DMS 273 (cell line): ENCODE measurements around the gene GINS1.

Experiments used
- DNase-seq: peaks from one replicate; lab custom pipeline; 2025; ENCODE audit not compliant: unreplicated experiment; lab: John Stamatoyannopoulos, UW

Gene GINS1

DNA sequence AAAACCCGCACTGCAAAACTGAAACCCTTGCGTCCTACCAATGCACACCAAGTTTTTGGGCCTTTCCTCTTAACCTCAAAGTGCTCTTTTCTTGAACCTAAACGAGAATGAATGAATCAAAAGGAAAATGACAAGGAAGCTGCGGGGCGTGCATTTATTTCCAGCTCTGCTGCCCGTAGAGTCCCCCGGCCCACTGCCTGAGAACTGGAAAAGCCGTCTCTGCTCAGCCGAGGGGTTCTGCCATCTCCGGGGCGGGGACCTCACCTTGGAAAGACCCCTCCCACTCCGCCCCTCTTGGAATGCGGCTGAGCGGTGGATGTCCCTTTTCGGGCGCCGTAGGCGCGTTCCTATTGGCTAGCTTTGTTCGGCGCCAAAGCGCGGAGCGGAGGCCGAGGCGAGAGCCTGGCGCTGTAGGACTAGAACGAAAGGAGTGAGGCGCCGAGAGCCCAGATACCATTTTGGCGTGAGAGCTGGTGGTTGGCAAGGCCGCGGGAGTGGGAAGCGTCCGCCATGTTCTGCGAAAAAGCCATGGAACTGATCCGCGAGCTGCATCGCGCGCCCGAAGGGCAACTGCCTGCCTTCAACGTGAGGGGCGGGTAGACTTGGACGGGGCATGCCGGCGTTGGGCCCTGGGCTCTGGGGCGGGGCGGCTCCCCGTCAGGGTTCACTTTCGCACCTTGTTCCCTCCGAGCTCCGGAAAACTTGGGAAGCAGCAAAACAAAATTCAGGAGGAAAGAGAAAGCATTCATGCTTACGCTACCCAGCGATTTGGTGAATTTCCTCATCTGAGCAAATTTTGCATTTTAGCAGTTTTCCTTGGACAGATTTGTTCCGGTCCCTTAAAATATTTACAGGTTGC lies at the start of gene GINS1:
Gene GINS1, plus strand, starts transcription at position 363 of the 859 bp plus-strand sequence. Its CDS starts 148 bp downstream, at position 511.
- DNase-seq = peak; percentile 98

DNA sequence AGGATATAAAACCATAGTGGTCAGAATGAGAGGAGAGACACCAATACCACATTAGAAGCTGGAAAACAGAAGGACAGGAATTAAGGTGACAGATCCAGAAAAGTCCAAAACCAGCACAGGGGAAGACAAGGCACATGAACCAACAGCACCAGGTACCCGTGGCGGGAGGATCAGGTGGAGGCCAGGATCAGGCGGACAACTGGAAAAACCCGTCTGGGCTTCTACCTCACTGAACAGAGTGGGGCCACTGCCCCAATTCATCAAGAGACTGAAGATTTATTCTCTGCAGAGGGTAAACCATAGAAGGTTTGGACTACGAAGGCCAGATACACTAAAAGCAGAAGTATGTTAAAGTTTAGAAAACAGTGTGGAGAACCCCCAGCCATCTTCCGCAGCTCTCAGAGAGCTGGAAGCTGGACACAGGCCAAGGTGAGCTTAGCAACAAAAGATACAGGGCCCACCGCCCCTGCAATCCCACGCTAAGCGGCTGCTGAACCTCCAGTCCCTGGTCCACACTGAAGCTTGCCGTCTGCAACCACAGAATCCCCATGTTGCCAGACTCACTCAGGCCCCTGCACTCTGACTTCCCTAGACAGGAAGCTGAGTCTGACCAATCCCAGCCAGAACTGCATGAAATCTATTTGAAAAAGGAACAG lies 46.7 kb upstream of the GINS1 start:
- DNase-seq = no peak

DNA sequence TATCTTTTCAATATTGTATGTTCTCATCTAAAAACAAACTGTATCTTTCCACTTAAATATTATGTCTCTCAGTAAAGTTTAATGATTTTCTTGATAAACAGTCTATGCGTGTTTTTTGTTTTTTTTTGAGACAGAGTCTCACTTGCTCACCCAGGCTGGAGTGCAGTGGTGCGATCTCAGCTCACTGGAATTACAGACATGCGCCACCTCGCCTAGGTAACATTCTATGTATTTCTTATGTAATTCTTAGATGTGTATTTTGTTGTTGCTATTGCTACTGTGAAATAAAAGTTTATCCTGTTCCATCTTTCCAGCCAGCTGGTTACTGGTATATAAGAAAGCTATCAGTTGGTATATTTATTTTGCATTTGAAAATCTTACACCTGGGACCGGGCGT lies 46.2 kb upstream of the GINS1 start:
- DNase-seq = no peak

DNA sequence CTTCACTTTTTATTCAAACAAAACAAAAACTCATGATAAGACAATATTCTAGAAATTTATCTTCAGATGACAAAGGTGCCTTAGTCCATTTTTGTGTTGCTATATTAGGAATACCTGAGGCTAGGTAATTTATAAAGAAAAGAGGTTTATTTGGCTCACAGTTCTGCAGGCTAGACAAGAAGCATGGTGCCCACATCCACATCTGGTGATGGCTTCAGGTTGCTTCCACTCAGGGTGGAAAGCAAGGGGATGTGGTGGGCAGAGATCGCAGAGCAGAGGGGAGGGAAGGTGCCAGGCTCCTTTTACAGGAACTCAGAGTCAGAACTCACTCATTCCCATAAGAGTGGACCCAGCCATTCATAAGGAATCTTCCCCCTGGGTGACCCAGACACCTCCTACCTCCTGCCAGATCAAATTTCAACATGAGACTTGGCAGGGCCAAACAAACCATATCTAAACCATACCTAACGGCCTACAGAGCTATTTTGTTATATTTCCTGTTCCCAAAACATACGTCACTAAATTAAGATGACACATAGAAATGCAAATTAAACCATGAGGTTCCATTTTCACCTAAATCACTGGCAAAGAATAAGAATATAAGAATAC lies 43.2 kb upstream of the GINS1 start:
- DNase-seq = no peak

DNA sequence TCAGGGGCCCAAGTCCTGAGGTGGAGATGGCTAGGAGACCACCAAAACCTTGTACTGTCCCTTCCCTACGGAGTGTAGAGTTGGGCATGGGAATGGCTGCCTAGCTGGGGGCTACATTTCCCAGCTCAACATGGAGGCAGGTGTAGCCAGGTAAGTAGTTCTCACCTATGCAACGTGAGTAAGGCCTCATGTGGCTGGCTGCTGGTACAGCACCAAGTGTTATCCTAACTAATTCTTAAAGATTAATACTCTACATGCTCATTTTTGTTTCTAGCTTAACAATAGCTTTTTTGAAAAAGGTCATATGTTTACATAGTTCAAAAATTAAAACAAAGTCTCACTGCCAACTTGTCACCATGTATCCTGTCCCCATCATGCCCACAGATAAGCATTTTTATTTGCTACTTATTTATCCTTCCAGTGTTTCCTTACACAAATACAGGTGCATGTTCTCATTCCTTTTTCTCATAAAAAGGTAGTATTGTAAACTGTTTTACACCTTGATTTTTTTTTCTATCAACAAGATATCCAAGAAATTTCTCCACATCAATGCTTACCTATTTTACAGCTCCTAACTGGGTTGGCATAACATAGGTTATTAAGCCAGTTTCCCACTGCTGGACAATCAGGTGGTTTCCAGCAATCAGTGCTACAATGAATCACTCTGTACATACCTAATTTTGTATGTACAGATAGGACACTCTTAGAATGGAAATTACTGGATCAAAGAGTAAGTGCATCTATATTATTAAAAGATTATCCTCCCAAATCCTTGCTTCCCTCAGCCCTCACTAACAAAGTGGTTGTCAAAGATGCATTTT lies 42.4 kb upstream of the GINS1 start:
- DNase-seq = no peak

DNA sequence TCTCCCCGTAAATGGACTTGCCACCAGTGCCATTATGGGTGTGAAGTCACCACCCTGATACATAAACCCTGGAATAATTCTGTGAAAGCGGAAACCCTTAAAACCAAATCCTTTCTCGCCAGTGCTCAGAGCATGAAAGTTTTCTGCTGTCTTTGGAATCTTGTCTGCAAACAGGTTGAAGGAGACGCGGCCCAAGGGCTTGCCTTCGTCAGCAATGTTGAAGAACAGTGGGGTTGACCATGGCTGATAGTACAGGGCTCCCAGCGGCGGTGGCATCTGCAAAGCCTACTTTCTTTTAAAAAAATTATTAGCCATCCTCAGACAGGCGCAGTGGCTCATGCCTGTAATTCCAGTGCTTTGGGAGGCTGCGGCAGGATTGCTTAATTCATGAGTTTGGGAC lies 38.9 kb upstream of the GINS1 start:
- no peak for DNase-seq

DNA sequence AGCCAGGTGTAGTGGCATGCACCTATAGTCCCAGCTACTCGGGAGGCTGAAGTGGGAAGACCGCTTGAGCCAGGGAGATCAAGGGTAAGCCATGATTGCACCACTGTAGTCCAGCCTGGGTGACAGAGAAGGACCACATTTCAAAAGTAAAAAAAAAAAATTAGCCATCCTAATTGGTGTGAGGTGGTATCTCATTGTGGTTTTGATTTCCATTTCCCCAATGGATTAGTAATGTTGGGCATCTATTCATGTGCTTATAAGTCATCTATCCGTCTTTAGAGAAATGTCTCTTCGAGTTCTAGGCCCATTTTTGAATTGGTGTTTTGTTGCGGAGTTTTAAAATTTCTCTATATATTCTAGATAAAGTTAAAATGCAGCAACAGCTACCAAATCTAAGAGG lies 38.5 kb upstream of the GINS1 start:
- DNase-seq = no peak

DNA sequence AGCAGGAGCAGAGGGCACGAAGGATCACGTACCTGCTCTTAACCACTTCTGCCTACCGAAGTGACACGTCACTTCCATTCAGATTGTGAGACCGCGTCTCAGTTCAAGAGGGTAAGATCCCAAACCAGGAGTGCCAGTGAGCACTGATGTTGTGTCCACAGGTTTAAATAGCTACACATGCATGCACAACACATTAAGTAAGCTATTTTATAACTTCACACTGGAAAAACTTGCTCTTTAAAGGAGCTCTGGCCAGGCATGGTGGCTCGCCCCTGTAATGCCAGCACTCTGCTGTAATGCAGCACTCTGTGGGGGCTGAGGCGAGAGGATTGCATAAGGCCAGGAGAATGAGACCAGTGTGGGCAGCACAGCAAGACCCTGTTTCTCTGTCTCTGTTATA lies 37.9 kb upstream of the GINS1 start:
- no peak for DNase-seq

DNA sequence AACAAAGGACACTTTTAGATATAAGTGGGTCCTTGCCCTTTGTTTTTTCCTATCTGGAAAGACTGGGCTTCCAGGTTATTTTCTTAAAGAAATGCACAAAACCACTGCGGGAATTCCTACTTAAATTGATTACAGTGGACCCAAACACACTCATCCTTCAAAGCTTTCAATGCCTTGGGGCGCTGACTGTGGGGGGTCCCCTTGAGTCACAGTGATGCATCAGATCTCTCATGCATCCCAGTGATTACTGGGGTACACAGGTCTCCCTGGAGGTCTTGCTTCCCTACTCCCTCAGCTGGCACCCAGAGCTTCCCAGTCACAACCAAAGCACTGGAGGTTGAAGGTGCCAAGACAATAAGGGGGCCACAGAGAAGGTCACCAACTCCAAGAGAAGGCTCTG lies 37.5 kb upstream of the GINS1 start:
- no peak for DNase-seq

DNA sequence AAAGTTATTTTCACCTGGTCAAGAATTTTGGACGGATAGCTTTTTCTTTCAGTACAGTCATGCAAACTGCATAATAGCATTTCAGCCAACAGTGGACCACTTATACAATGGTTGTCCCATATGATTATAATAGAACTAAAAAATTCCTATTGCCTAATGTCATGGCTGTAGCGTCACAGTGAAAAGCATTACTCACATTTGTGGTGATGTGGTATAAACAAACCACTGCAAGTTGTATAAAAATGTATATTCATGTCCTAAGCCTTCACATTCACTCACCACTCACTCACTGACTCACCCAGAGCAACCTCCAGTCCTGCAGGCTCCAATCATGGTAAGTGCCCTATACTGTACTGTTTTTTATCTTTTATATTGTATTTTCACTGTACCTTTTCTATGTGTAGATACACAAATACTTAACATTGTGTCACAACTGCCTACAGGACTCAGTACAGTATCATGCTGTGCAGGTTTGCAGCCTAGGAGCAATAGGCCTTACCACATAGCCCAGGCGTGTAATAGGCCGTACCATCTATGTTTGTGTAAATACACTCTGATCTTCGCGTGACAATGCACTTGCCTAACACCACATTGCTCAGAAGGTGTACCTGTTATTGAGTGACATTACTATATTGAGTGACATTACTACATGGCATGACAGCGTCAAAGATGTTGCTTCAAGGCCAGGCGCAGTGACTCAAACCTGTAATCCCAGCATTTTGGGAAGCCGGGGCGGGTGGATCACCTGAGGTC lies 34.7 kb upstream of the GINS1 start:
- no peak for DNase-seq

DNA sequence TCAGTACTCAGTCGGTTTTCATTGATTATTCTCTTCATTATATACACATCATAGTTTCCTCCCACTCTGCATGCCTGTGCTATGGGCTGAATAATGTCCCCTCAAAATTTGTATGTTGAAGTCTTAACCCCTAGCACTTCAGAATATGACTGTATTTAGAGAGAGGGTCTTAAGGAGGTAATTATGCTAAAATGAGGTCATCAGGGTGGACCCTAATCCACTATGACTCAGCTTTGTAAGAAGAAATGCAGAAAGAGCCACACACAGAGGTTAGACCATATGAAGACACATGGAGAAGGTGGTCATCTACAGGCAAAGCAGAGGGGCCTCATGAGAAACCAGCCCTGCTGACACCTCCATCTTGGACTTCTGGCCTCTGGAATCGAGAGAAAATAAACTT lies 32.6 kb upstream of the GINS1 start:
- DNase-seq = no peak

DNA sequence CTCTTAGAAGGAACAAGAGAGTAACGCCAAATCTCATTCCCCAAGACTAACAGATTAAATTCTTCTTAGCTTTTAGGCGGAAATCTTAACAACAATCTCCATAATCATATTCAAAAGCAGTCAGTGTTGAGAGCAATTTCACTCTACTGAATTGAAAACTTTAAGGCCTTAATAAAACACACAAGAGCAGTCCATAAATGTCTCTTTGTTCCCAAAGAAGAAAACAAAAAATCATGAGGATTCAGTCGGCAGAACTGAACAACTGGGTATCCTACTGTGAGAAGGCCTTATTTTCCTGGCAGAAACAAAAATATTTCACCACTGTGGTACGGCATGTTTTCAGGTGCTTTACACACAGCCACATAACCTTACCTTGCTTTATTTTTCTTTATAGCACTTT lies 31.2 kb upstream of the GINS1 start:
- DNase-seq = no peak

DNA sequence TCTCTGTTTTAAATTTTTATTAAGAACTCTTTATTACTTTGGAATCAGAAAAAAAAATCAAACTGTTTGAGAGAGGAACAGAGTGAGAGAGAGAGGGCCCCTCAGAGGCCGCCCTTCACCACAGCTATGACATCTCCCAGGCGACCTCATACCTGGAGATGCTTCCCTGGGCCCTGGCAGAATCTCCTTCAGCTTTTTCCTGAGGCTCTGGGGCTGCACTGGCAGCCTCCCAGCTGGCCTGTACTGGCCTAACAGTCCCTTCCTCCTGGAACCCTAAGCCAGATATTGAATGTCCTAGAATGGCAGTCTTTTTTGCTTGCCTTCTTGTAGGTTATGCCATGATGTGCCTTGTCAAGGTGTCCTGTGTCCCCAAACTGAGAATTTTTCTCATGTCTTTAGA lies 30.6 kb upstream of the GINS1 start:
- DNase-seq = no peak

DNA sequence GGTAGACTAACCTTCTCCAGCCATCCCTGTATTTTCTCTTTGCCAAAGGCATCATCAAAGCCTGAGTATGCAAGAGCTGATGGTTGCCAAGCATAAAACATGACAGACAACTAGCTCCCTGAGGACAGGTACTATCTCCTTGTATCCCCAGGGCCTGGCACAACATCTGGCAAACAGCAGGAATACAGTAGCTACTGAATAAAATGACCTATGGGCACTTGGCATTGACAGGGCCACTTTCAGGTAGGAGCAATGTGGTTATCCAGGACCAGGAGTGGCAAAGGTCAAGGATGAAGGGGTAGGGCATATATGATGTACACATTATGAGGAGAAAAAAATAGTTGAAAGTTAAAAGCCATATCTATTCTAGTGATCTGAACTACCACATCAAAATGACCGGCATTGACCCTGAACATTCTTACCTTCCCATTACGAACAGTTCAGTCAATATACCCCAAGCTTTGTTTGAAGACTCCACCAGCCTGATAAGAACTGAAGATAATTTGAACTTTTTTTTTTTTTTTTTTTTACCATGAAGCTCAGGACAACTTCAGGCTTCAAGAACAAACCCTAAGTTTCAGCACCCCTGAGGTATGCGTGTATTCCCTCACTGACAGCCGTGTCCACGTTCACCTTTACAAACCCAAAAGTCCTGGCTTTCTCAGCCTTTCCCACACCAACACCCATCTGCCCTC lies 29.1 kb upstream of the GINS1 start:
- no peak for DNase-seq

DNA sequence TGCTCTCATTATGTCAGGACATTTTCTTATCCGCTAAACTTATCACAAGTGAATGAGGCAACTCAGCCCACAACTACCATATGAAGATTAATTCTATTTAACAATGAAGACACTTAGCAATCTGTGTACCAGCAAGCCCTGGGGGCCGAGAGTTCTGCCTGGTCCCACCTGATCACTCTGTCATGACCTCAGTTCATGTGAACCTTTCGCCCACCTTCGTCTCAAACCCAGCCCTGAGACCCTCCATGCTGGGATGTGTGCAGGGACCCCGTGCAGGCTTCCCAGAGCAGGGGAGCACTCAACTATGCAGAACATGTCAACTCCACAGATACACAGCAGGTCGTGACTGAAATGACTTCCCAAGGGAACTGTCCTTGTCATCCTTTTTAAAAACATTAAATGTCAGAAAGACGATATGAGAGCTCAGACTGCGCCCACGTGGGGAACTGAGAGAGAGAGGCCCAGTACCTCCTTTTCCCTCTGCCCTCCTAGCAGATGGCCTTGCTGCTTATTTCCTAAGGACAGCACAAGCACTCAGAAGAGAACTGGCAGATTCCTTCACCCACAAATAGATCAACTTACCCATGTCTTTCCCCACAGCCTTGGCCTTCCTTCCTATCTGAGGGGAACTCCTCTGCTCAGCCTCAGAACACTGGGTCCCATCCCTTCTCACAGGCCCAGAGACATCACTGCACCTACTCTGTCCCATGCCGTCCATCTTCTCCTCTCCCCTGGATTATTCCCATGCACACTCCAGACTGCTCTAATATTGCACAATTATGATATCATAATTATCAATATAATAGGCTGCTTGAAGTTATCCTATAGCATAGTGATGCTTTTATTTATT lies 28.4 kb upstream of the GINS1 start:
- DNase-seq = no peak

DNA sequence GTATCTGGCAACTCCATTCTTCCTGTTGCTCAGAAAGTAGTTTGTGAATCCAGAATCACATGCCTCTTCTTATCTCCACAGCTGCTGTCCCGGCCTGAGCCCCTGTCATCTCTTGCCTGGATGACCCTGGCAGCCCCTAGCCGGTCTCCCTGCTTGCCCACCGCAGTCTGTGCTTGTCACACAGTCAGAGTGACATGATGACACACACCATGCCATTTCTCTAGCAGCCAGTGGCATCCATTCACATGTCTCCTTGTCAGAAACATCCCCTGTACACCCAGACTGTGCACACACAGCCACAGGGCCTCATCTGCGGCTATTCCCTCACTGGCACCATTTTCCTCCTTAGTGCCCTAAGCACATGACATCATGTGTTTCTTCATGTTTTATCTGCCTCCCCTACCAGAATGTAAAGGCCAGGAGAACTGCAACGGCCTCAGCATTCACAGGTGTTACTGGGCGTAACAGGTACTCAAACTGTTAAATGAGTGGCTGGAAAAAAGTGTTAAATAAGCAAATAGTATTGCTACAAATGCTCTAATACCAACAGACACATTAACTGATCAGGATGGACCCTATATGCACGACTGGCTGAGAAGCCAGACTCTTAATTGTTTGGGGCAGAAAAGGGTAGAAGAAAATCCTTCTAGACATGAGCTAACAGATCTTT lies 26.4 kb upstream of the GINS1 start:
- DNase-seq = no peak

DNA sequence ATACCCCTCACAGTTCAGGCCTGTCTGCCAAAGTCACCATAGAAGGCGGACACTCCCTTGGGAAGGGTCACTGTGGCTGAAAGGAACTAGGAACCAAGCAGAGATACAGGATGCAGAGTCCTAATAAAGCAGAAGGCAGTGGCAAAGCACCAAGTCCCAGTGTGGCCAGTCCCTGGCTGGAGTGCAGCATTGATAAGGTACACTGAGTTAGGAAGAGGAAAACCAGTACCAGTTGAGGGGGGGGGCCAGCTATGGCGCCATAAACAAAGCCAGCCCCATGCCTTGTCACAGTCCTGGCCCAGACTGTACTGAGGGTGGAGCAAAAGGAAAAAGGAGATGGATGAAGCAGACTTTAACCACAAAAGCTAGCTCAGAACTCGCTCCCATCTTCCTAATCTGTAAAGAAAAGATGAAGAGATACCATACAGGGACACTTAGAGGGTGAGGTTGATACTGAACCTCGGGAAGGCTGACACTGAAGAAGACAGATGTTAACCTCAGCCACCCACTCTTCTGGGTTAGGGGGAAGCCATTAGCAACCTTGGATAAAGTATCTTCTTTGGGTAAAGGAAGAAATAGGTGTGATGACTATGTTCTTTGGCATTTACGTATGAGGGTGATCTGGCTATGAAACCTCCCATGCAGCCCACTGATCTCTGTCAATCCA lies 24.6 kb upstream of the GINS1 start:
- DNase-seq = no peak

DNA sequence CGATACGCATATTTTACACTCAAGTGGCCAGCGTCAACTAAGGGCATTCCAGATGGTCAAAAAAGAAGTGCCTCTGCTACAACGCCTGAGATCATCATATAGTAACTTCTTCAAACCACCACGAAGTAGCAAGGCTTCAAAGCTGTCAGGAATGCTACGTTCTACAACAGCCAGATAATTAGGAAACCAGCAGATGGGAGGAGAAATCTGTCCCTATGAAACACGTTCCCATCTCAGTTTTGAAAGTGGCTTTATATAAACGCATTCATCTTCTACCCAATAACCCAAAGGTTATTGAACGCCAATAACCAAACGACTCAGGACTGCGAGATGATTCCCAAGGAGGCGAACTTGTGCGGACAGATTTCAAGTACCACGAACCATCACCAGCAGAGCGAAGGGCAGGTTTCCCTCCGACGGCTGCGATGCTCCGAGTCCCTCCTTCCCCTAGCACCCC lies 18.0 kb upstream of the GINS1 start:
- peak; percentile 78 for DNase-seq
